H1 (cell line): ENCODE measurements around the gene LIPA. TPM values are rescaled to one million over a fixed set of nuclear protein-coding genes. Genes with fewer than 3 reads are reported as not detected.

Source experiments
- CTCF ChIA-PET: fragments of 300-600 bp; sonication (Branson Sonifier 250); formaldehyde crosslinking; loops from one replicate; lab custom pipeline; 2021; ENCODE audit not compliant: partially characterized antibody; lab: Charles Lee
- POLR2A ChIA-PET: fragments of 300-600 bp; sonication (Branson Sonifier 250); formaldehyde crosslinking; loops from one replicate; lab custom pipeline; 2021; ENCODE audit warnings: inconsistent platforms; ENCODE audit not compliant: partially characterized antibody; lab: Charles Lee
- DNase-seq, 2 experiments: peaks; one replicate each; pipeline versions ENCODE4 v3.0.0 to v3.0.0-alpha.2; 2010 to 2022; ENCODE audit warnings: low spot score in 2 of 2, low read depth in 1 of 2, mixed read lengths in 1 of 2
- FAIRE-seq: peaks from 2 replicates; lab custom pipeline; 2011; peaks lifted over from hg19 to GRCh38; lab: Jason Lieb, UNC
- H2AFZ ChIP-seq: 2 replicates; pipeline ENCODE4 v1.8.1; 2012; ENCODE audit warnings: low read length, inconsistent platforms
- H2AK5ac ChIP-seq: 2 replicates; pipeline ENCODE4 v1.6.1; 2013; ENCODE audit warnings: low read depth, low read length
- H2BK120ac ChIP-seq: replicated peaks from 2 replicates; pipeline ENCODE3; 2013; ENCODE audit warnings: low read depth, low read length, inconsistent platforms
- H2BK12ac ChIP-seq: 2 replicates; pipeline ENCODE4 v1.6.1; 2013; ENCODE audit warnings: low read depth, low read length
- H2BK15ac ChIP-seq: 2 replicates; pipeline ENCODE4 v1.6.1; 2013; ENCODE audit warnings: low read length
- H2BK20ac ChIP-seq: 2 replicates; pipeline ENCODE4 v1.6.1; 2013; ENCODE audit warnings: low read length
- H2BK5ac ChIP-seq: 2 replicates; pipeline ENCODE4 v1.6.1; 2013; ENCODE audit warnings: low read depth, low read length
- H3K14ac ChIP-seq: 2 replicates; pipeline ENCODE4 v1.6.1; 2013; ENCODE audit warnings: inconsistent platforms; ENCODE audit not compliant: insufficient read length
- H3K18ac ChIP-seq: 2 replicates; pipeline ENCODE4 v1.6.1; 2013; ENCODE audit warnings: low read length; ENCODE audit errors: extremely low read depth
- H3K23ac ChIP-seq: 2 replicates; pipeline ENCODE4 v1.6.1; 2013; ENCODE audit warnings: inconsistent platforms; ENCODE audit not compliant: insufficient read length
- H3K23me2 ChIP-seq: 2 replicates; pipeline ENCODE4 v1.6.1; 2013; ENCODE audit warnings: low read depth, low read length
- H3K27ac ChIP-seq: 2 replicates; pipeline ENCODE4 v1.6.1; 2011; ENCODE audit warnings: low read depth, low read length, inconsistent platforms
- H3K27me3 ChIP-seq, 4 experiments: replicated peaks in 1 of 4; 1 replicate in 1 of 4; 2 replicates in 3 of 4; pipeline versions ENCODE4 v1.6.1 to v1.8.1; 2011 to 2013; ENCODE audit warnings: low read length in 3 of 4, mild to moderate bottlenecking in 3 of 4, inconsistent platforms in 2 of 4, mixed read lengths in 2 of 4, moderate library complexity in 1 of 4; ENCODE audit not compliant: control insufficient read depth in 3 of 4, insufficient read depth in 3 of 4; ENCODE audit errors: extremely low read depth in 1 of 4
- H3K36me3 ChIP-seq, 4 experiments: 2 replicates each; pipeline versions ENCODE4 v1.6.1 to v1.8.1; 2011 to 2013; ENCODE audit warnings: mild to moderate bottlenecking in 4 of 4, low read length in 3 of 4, moderate library complexity in 2 of 4, control low read depth in 1 of 4, inconsistent platforms in 1 of 4; ENCODE audit not compliant: insufficient read depth in 4 of 4, control insufficient read depth in 2 of 4
- H3K4ac ChIP-seq: replicated peaks from 2 replicates; pipeline ENCODE3; 2013; ENCODE audit warnings: low read length, low read depth, mixed read lengths, inconsistent platforms; ENCODE audit not compliant: insufficient read length
- H3K4me1 ChIP-seq, 4 experiments: replicated peaks in 1 of 4; 1 replicate in 1 of 4; 2 replicates in 3 of 4; pipeline versions ENCODE4 v1.6.1 to v1.8.1; 2011 to 2013; ENCODE audit warnings: low read length in 3 of 4, inconsistent platforms in 2 of 4, mixed read lengths in 1 of 4; ENCODE audit not compliant: insufficient read depth in 4 of 4, control insufficient read depth in 3 of 4
- H3K4me2 ChIP-seq, 2 experiments: 2 replicates each; pipeline versions ENCODE4 v1.6.1 to v1.8.1; 2011 to 2013; ENCODE audit warnings: low read depth in 2 of 2, low read length in 2 of 2, control low read depth in 1 of 2, inconsistent platforms in 1 of 2, mild to moderate bottlenecking in 1 of 2; ENCODE audit not compliant: insufficient read depth in 1 of 2
- H3K4me3 ChIP-seq, 4 experiments: fragments of 200-600, 300-600 bp in 1 of 4; sonication (generic), shearing (Covaris generic), sonication (Bioruptor Twin) in 1 of 4; 2 replicates each; pipeline versions ENCODE4 v1.5.1 to v1.8.1; 2011 to 2016; ENCODE audit warnings: low read length in 4 of 4, low read depth in 3 of 4, control low read depth in 2 of 4, inconsistent platforms in 2 of 4, mild to moderate bottlenecking in 2 of 4, mixed read lengths in 1 of 4, moderate library complexity in 1 of 4; ENCODE audit not compliant: insufficient read depth in 2 of 4; ENCODE audit errors: extremely low read depth in 1 of 4
- H3K56ac ChIP-seq: replicated peaks from 2 replicates; pipeline ENCODE3; 2013; ENCODE audit warnings: low read depth, mild to moderate bottlenecking, mixed read lengths, low read length, inconsistent platforms; ENCODE audit not compliant: insufficient read length
- H3K79me1 ChIP-seq: 2 replicates; pipeline ENCODE4 v1.6.1; 2013; ENCODE audit warnings: low read depth, low read length, control low read depth
- H3K79me2 ChIP-seq, 2 experiments: 2 replicates each; pipeline versions ENCODE4 v1.6.1 to v1.8.1; 2012 to 2013; ENCODE audit warnings: low read length in 2 of 2, mild to moderate bottlenecking in 2 of 2, inconsistent platforms in 1 of 2; ENCODE audit not compliant: insufficient read depth in 2 of 2, control insufficient read depth in 1 of 2
- H3K9ac ChIP-seq, 4 experiments: replicated peaks in 1 of 4; 1 replicate in 1 of 4; 2 replicates in 3 of 4; pipeline versions ENCODE4 v1.6.1 to v1.8.1; 2011 to 2013; ENCODE audit warnings: low read depth in 3 of 4, low read length in 3 of 4, control low read depth in 2 of 4, mild to moderate bottlenecking in 2 of 4, moderate library complexity in 2 of 4, inconsistent platforms in 1 of 4; ENCODE audit errors: extremely low read depth in 1 of 4
- H3K9me3 ChIP-seq, 2 experiments: 2 replicates each; pipeline versions ENCODE4 v1.6.1 to v1.8.1; 2012 to 2013; ENCODE audit warnings: mild to moderate bottlenecking in 2 of 2, moderate library complexity in 2 of 2, control low read depth in 1 of 2, inconsistent platforms in 1 of 2, low read depth in 1 of 2, low read length in 1 of 2, mixed read lengths in 1 of 2; ENCODE audit not compliant: insufficient read depth in 2 of 2
- H4K20me1 ChIP-seq, 2 experiments: replicated peaks in 1 of 2; 2 replicates each; pipeline versions ENCODE3 to v1.8.1; 2011 to 2013; ENCODE audit warnings: inconsistent platforms in 2 of 2, low read length in 2 of 2, mild to moderate bottlenecking in 1 of 2; ENCODE audit not compliant: insufficient read depth in 2 of 2, control insufficient read depth in 1 of 2
- H4K5ac ChIP-seq: 2 replicates; pipeline ENCODE4 v1.6.1; 2013; ENCODE audit warnings: low read length, low read depth, mixed read lengths, inconsistent platforms; ENCODE audit not compliant: insufficient read length
- H4K8ac ChIP-seq: 2 replicates; pipeline ENCODE4 v1.8.0; 2013; ENCODE audit warnings: mild to moderate bottlenecking, moderate library complexity, low read length, inconsistent platforms; ENCODE audit not compliant: insufficient read depth; ENCODE audit errors: extremely low read depth
- H4K91ac ChIP-seq: replicated peaks from 2 replicates; pipeline ENCODE3; 2013; ENCODE audit warnings: low read length, mixed read lengths, inconsistent platforms; ENCODE audit not compliant: insufficient read length
- CREB1 ChIP-seq: IDR thresholded peaks from 2 replicates; pipeline ENCODE4 v1.6.1; 2012; ENCODE audit warnings: inconsistent platforms
- EP300 ChIP-seq, 2 experiments: IDR thresholded peaks; 1 replicate in 1 of 2; 2 replicates in 1 of 2; pipeline ENCODE4 v1.6.1; 2011 to 2012; ENCODE audit warnings: low read depth in 2 of 2, low read length in 2 of 2, mild to moderate bottlenecking in 2 of 2, borderline replicate concordance in 1 of 2, inconsistent platforms in 1 of 2, moderate library complexity in 1 of 2
- GABPA ChIP-seq: IDR thresholded peaks from 2 replicates; pipeline ENCODE4 v1.6.1; 2011; ENCODE audit warnings: mild to moderate bottlenecking, low read length, moderate library complexity, borderline replicate concordance; ENCODE audit not compliant: insufficient read depth
- GTF2F1 ChIP-seq: IDR thresholded peaks from 2 replicates; pipeline ENCODE4 v1.6.1; 2012; ENCODE audit warnings: low read depth, low read length, improper control_type of control experiment, borderline replicate concordance
- KDM1A ChIP-seq: fragments of 200-600, 300-600 bp; sonication (generic); IDR thresholded peaks from 2 replicates; pipeline ENCODE4 v1.7.1; 2016; ENCODE audit warnings: mild to moderate bottlenecking, low read length, borderline replicate concordance
- PHF8 ChIP-seq: fragments of 200-600 bp; sonication (generic); conservative IDR thresholded peaks from 2 replicates; pipeline ENCODE4 v1.7.1; 2012; ENCODE audit warnings: low read depth, mild to moderate bottlenecking, inconsistent platforms, low read length, moderate library complexity
- RNF2 ChIP-seq: fragments of 200-900, 300-1000 bp; sonication (generic); IDR thresholded peaks from 2 replicates; pipeline ENCODE4 v1.7.1; 2016; ENCODE audit warnings: borderline replicate concordance, low read depth, mild to moderate bottlenecking, antibody characterized with exemption, low read length; ENCODE audit not compliant: poor library complexity, severe bottlenecking; ENCODE audit errors: missing control alignments
- SP2 ChIP-seq: IDR thresholded peaks from 2 replicates; pipeline ENCODE4 v1.6.1; 2012; ENCODE audit warnings: mild to moderate bottlenecking, low read length, inconsistent platforms
- WGBS, 2 experiments: shearing (Covaris generic) in 1 of 2; methylation state at CpG; one replicate each; pipeline versions ENCODE4 v1.1.6 to v1.1.7; 2013 to 2015; ENCODE audit warnings: low lambda C conversion rate in 2 of 2, mixed read lengths in 2 of 2, inconsistent platforms in 1 of 2, low coverage in 1 of 2, missing lambda C conversion rate in 1 of 2; ENCODE audit not compliant: insufficient replicate concordance in 2 of 2, insufficient coverage in 1 of 2, insufficient read length in 1 of 2; ENCODE audit errors: extremely low coverage in 1 of 2, missing lambda C conversion rate in 1 of 2; 5-methylcytosine and 5-hydroxymethylcytosine counted together
- polyA plus RNA-seq, 7 experiments: library from polyadenylated mRNA; depleted of rRNA in 3 of 7; stranded (reverse) in 5 of 7; unstranded in 2 of 7; fragments of >200 nt in 5 of 7; fragments of 200-250 nt in 2 of 7; gene quantifications; 1 replicate in 5 of 7; 2 replicates in 1 of 7; 4 replicates in 1 of 7; pipeline versions ENCODE4 v1.2.1 to v1.2.3, GENCODE V29; 2011 to 2013; ENCODE audit warnings: missing spikeins in 2 of 7, mixed read lengths in 2 of 7
- total RNA-seq: library from RNA; stranded (reverse); fragmentation: NEBNext Ultra II Directional; extraction: Animal tissue kit (Norgen Biotek cat#: 25700); gene quantifications from 2 replicates; pipeline ENCODE4 v1.2.1, GENCODE V29; 2021

The LIPA gene
- total and polyA plus RNA-seq, 2 of the 8 experiments (the other 6 are each of a cell fraction or from before 2014, with no cell fraction given): 18.1 to 32.4 TPM

DNA sequence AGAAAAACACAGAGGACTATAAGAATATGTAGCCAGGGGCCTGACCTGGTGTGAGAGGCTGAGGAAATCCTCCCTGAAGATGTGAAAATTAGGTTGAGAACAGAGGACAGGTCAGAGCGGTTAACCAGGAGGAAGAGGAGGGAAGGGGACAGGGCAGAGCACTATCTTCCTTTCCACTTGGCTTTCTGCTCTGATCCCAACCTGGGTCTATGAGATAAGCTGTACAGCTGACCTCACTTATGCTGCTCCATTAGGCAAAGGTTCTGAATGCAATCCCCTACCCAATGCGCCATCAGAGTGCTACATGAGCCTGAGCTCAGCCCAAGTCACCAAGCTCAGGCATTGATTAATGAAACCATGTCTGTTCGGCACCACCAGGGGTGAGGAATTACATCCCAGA lies 10.5 kb downstream of the LIPA start:
- H3K14ac ChIP-seq: no peak overlapping the region
- FAIRE-seq: no peak
- no peak overlapping the region for H2AK5ac ChIP-seq
- H3K4me3 ChIP-seq: no peak overlapping the region
- no peak overlapping the region for H2AFZ ChIP-seq
- H3K23ac ChIP-seq: no peak overlapping the region
- H3K9ac ChIP-seq: no peak overlapping the region
- H2BK15ac ChIP-seq: no peak overlapping the region
- H3K27ac ChIP-seq: no peak overlapping the region
- H3K27me3 ChIP-seq: no peaks in the 10 kb centered on the region
- DNase-seq: no peak
- no peaks in the 10 kb centered on the region for H3K79me1 ChIP-seq
- H3K79me2 ChIP-seq: no peaks in the 10 kb centered on the region
- peak overlapping the region; percentile 22; the same call in 1 of the 2 replicates for H4K8ac ChIP-seq
- no peak overlapping the region for H3K4me2 ChIP-seq
- no peak overlapping the region for H3K56ac ChIP-seq
- H2BK20ac ChIP-seq: no peak overlapping the region
- no peak overlapping the region for H2BK120ac ChIP-seq
- H3K4me1 ChIP-seq: peaks cover 3 to 16% (median 10%) of the 10 kb centered on the region in 4 experiments; a peak in 5 of 7 replicates
- 96% methylated on average over 3 of the region's 3 CpGs; no CpG with 5 or more reads in 1 of the 2 experiments for WGBS, 2 experiments
- H4K20me1 ChIP-seq: no peaks in the 10 kb centered on the region
- H2BK5ac ChIP-seq: peak overlapping the region; percentile 6; the same call in 1 of the 2 replicates
- CTCF ChIA-PET: interaction anchor here (0.7 to 2.5 kb wide), 9 partner anchors 9 to 226 kb away, joined by 3 to 12 read pairs (median 4); partner anchors contain the start of gene LIPA
- no peak overlapping the region for H2BK12ac ChIP-seq
- no peaks in the 10 kb centered on the region for H3K9me3 ChIP-seq
- H4K91ac ChIP-seq: no peak overlapping the region
- H3K23me2 ChIP-seq: no peaks in the 10 kb centered on the region
- H3K36me3 ChIP-seq: no peaks in the 10 kb centered on the region; a peak in 1 of 8 replicates
- POLR2A ChIA-PET: interaction anchor here (1.0 kb wide), 1 partner anchor 10 kb away, joined by 4 read pairs; the partner anchor contains the start of gene LIPA
- no peak overlapping the region for H3K4ac ChIP-seq
- H3K18ac ChIP-seq: no peak overlapping the region
- H4K5ac ChIP-seq: no peak overlapping the region
- no peak for TF ChIP-seq RNF2
- no peak for TF ChIP-seq EP300 (IDR thresholded peaks at IDR 0.05; ENCODE audit: borderline replicate concordance in 1 of 2, low read depth in 2 of 2, low read length in 2 of 2)
- no peak for TF ChIP-seq CREB1
- TF ChIP-seq SP2: no peak
- no peak for TF ChIP-seq PHF8
- TF ChIP-seq GABPA: no peak
- no peak for TF ChIP-seq KDM1A
- TF ChIP-seq GTF2F1: no peak
